ENCODE data around the gene TMEM184B.

GRCh38 chr22:38312261-38312800, 39.5 kb upstream of the TMEM184B start:
- TF ChIP-seq POLR2AphosphoS5 (IDR thresholded peaks at IDR 0.05) (no peak), CTCF (IDR thresholded peaks at IDR 0.05) (no peak)
